ENCODE data around the gene METTL26. TPM values are rescaled to one million over a fixed set of nuclear protein-coding genes. Genes with fewer than 3 reads are reported as not detected.

The METTL26 gene
- total and polyA plus RNA-seq, 9 of the 15 experiments (the other 6 are each of a cell fraction or from before 2014, with no cell fraction given) = 7.3 to 262 (median 80.9) TPM

DNA sequence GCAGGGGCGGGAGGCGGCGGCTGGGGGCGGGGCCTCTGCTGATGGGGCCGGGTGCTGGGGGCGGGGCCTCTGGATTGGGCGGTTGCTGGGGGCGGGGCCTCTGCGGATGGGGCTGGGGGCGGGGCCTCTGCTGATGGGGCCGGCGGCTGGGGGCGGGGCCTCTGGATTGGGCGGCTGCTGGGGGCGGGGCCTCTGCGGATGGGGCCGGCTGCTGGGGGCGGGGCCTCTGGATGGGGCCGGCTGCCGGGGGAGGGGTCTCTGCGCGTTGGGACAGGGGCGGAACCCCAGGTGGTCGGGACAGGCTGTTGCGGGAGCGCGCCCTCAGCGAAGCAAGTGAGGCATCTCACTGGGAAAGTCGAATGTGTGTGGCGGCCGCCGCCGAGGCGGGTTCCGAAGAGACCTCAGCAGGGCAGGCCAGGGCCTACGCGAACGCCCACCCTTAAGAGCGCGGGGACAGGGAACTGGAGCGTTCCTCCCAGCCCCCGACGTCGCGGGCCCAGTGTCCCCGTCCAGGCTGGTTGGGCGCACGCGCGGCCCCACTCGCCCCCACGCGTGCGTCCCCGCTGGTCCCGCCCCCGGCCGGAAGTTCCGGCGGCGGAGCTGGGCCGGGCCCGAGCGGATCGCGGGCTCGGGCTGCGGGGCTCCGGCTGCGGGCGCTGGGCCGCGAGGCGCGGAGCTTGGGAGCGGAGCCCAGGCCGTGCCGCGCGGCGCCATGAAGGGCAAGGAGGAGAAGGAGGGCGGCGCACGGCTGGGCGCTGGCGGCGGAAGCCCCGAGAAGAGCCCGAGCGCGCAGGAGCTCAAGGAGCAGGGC is 43.9 kb upstream of the METTL26 start, which contains the start of gene STUB1 (continued):
- TF ChIP-seq, protein P1, sequence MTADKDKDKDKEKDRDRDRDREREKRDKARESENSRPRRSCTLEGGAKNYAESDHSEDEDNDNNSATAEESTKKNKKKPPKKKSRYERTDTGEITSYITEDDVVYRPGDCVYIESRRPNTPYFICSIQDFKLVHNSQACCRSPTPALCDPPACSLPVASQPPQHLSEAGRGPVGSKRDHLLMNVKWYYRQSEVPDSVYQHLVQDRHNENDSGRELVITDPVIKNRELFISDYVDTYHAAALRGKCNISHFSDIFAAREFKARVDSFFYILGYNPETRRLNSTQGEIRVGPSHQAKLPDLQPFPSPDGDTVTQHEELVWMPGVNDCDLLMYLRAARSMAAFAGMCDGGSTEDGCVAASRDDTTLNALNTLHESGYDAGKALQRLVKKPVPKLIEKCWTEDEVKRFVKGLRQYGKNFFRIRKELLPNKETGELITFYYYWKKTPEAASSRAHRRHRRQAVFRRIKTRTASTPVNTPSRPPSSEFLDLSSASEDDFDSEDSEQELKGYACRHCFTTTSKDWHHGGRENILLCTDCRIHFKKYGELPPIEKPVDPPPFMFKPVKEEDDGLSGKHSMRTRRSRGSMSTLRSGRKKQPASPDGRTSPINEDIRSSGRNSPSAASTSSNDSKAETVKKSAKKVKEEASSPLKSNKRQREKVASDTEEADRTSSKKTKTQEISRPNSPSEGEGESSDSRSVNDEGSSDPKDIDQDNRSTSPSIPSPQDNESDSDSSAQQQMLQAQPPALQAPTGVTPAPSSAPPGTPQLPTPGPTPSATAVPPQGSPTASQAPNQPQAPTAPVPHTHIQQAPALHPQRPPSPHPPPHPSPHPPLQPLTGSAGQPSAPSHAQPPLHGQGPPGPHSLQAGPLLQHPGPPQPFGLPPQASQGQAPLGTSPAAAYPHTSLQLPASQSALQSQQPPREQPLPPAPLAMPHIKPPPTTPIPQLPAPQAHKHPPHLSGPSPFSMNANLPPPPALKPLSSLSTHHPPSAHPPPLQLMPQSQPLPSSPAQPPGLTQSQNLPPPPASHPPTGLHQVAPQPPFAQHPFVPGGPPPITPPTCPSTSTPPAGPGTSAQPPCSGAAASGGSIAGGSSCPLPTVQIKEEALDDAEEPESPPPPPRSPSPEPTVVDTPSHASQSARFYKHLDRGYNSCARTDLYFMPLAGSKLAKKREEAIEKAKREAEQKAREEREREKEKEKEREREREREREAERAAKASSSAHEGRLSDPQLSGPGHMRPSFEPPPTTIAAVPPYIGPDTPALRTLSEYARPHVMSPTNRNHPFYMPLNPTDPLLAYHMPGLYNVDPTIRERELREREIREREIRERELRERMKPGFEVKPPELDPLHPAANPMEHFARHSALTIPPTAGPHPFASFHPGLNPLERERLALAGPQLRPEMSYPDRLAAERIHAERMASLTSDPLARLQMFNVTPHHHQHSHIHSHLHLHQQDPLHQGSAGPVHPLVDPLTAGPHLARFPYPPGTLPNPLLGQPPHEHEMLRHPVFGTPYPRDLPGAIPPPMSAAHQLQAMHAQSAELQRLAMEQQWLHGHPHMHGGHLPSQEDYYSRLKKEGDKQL (CRISPR knock-in tag; IDR thresholded peaks at IDR 0.05; ENCODE audit: borderline replicate concordance) = no peak
- TF ChIP-seq PTBP1 (IDR thresholded peaks at IDR 0.05; ENCODE audit: low read depth, low read length) = no peak
- TF ChIP-seq L3MBTL2 (IDR thresholded peaks at IDR 0.05) = peak; percentile 43
- no peak for TF ChIP-seq NFE2 (IDR thresholded peaks at IDR 0.05; ENCODE audit: low read depth)
- no peak for TF ChIP-seq ZNF133 (CRISPR knock-in tag; IDR thresholded peaks at IDR 0.05)
- no peak for TF ChIP-seq FOXA1 (IDR thresholded peaks at IDR 0.05; ENCODE audit: borderline replicate concordance)
- TF ChIP-seq, protein P2, sequence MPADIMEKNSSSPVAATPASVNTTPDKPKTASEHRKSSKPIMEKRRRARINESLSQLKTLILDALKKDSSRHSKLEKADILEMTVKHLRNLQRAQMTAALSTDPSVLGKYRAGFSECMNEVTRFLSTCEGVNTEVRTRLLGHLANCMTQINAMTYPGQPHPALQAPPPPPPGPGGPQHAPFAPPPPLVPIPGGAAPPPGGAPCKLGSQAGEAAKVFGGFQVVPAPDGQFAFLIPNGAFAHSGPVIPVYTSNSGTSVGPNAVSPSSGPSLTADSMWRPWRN (IDR thresholded peaks at IDR 0.05; ENCODE audit: low read depth) = peak; percentile 37; the same call in 1 of the 2 replicates
- TF ChIP-seq, protein P3, sequence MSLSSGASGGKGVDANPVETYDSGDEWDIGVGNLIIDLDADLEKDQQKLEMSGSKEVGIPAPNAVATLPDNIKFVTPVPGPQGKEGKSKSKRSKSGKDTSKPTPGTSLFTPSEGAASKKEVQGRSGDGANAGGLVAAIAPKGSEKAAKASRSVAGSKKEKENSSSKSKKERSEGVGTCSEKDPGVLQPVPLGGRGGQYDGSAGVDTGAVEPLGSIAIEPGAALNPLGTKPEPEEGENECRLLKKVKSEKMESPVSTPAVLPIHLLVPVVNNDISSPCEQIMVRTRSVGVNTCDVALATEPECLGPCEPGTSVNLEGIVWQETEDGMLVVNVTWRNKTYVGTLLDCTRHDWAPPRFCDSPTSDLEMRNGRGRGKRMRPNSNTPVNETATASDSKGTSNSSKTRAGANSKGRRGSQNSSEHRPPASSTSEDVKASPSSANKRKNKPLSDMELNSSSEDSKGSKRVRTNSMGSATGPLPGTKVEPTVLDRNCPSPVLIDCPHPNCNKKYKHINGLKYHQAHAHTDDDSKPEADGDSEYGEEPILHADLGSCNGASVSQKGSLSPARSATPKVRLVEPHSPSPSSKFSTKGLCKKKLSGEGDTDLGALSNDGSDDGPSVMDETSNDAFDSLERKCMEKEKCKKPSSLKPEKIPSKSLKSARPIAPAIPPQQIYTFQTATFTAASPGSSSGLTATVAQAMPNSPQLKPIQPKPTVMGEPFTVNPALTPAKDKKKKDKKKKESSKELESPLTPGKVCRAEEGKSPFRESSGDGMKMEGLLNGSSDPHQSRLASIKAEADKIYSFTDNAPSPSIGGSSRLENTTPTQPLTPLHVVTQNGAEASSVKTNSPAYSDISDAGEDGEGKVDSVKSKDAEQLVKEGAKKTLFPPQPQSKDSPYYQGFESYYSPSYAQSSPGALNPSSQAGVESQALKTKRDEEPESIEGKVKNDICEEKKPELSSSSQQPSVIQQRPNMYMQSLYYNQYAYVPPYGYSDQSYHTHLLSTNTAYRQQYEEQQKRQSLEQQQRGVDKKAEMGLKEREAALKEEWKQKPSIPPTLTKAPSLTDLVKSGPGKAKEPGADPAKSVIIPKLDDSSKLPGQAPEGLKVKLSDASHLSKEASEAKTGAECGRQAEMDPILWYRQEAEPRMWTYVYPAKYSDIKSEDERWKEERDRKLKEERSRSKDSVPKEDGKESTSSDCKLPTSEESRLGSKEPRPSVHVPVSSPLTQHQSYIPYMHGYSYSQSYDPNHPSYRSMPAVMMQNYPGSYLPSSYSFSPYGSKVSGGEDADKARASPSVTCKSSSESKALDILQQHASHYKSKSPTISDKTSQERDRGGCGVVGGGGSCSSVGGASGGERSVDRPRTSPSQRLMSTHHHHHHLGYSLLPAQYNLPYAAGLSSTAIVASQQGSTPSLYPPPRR (CRISPR knock-in tag; IDR thresholded peaks at IDR 0.05; ENCODE audit: borderline replicate concordance) = no peak
- no peak for TF ChIP-seq NCOA4 (IDR thresholded peaks at IDR 0.05; ENCODE audit: partially characterized antibody)
- no peak for TF ChIP-seq RBM14 (IDR thresholded peaks at IDR 0.05; ENCODE audit: borderline replicate concordance, insufficient read depth, low read depth, low read length)
- TF ChIP-seq, protein P4, sequence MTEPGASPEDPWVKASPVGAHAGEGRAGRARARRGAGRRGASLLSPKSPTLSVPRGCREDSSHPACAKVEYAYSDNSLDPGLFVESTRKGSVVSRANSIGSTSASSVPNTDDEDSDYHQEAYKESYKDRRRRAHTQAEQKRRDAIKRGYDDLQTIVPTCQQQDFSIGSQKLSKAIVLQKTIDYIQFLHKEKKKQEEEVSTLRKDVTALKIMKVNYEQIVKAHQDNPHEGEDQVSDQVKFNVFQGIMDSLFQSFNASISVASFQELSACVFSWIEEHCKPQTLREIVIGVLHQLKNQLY (CRISPR knock-in tag; conservative IDR thresholded peaks at IDR 0.05) = no peak
- TF ChIP-seq, protein P5, sequence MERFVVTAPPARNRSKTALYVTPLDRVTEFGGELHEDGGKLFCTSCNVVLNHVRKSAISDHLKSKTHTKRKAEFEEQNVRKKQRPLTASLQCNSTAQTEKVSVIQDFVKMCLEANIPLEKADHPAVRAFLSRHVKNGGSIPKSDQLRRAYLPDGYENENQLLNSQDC (CRISPR knock-in tag; IDR thresholded peaks at IDR 0.05) = no peak
- 0 out of 2 replicates have a peak, but pooled peaks have one; percentile 20 for TF ChIP-seq CBX1 (IDR thresholded peaks at IDR 0.05; ENCODE audit: low read depth)
